SH-SY5Y (cell line): ENCODE results near the gene ELP5.
A peak's percentile ranks its signal among the peaks of the same experiment; 100 is the strongest.

Experiments
- GATA2 ChIP-seq: IDR thresholded peaks from 2 replicates; pipeline ENCODE4 v1.6.1; 2011; ENCODE audit warnings: mild to moderate bottlenecking, low read depth, low read length
- GATA3 ChIP-seq: IDR thresholded peaks from 2 replicates; pipeline ENCODE4 v1.6.1; 2011; ENCODE audit warnings: low read depth, mild to moderate bottlenecking, low read length, moderate library complexity

The ELP5 gene

DNA sequence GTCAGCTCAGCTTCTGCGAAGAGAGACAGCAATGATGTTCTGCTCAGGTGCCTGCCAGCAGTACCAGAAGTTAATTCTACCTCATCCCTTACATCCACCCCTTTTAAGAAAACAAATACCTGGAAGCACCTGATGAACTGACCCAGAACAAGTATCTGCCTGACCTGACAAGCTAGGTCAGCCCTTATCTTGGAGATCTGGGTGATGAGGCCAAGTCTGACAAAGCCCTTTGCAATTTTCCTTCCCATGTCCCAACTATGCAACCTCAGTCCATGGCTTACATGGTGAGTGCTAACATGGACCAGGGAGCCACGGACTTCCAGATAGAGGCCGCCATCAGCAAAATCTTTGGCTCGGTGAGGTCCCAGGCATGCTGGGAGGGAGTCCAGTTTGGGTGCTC, 28.6 kb upstream of the ELP5 start:
- no peak for TF ChIP-seq GATA3
- TF ChIP-seq GATA2, result peak; percentile 36; the same call in 1 of the 2 replicates

DNA sequence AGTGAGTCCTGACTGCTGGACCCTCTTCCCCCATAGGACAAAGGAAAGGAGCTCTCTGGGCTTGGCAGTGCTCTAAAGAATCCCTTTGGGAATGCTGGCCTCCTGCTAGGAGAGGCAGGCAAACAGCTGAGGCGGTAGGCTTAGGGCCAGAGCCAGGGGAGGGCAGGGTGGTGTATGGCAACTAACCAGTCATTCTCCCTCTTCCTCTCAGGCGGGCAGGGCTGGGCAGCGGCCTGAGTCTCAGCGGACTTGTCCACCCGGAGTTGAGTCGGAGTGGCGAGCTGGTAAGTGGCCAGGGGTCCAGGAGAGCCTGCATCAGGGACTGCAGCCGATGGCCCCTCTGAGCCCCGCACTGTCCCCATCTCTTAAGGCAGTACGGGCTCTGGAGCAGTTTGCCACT, 27.9 kb upstream of the ELP5 start:
- TF ChIP-seq GATA3 (no peak), GATA2 (no peak)

DNA sequence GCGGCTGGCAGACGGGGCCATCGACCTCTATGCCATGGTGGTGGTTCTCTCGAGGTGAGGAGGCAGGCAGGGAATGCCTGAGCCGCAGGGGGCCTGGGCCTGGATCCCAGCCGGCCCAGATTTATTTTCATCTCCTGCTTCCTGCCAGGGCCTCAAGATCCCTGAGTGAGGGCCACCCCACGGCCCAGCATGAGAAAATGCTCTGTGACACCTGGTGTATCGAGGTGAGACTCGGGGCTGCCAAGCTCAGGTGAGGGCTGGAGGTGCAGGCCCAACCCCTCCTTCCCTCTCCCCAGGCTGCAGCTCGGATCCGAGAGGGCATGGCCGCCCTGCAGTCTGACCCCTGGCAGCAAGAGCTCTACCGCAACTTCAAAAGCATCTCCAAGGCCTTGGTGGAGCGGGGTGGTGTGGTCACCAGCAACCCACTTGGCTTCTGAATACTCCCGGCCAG, 27.3 kb upstream of the ELP5 start:
- TF ChIP-seq GATA2 (no peak), GATA3 (no peak)

DNA sequence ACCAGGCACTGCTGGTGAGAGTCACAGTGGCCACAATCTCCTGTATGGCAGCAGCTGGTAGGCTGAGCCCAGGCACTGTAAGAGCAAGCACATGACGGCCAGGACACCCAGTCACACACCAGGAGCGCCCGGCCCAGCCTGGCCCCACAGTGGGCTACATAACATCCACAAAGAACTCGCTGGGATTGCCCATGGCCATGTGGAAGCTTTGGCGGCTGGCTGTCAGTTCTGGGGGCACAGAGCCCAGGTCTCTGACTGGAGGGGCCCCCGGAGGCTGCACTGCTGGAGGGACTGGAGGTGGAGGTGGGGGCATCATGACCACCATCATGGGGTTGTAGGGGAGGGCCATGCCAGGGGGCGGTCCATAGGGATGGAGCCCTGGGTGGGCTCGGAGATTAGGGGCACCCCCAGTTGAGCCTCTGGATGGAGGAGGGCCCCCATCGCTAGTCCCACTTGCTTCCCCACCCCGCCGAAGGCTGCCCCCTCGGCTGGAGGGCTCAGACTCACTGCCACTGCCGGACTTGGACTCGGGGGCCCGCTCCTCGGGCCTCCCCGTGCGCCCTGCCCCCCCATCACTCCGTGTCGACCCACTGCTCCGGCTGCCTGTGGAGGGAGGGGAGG, 26.2 kb upstream of the ELP5 start:
- no peak for TF ChIP-seq GATA2
- no peak for TF ChIP-seq GATA3

DNA sequence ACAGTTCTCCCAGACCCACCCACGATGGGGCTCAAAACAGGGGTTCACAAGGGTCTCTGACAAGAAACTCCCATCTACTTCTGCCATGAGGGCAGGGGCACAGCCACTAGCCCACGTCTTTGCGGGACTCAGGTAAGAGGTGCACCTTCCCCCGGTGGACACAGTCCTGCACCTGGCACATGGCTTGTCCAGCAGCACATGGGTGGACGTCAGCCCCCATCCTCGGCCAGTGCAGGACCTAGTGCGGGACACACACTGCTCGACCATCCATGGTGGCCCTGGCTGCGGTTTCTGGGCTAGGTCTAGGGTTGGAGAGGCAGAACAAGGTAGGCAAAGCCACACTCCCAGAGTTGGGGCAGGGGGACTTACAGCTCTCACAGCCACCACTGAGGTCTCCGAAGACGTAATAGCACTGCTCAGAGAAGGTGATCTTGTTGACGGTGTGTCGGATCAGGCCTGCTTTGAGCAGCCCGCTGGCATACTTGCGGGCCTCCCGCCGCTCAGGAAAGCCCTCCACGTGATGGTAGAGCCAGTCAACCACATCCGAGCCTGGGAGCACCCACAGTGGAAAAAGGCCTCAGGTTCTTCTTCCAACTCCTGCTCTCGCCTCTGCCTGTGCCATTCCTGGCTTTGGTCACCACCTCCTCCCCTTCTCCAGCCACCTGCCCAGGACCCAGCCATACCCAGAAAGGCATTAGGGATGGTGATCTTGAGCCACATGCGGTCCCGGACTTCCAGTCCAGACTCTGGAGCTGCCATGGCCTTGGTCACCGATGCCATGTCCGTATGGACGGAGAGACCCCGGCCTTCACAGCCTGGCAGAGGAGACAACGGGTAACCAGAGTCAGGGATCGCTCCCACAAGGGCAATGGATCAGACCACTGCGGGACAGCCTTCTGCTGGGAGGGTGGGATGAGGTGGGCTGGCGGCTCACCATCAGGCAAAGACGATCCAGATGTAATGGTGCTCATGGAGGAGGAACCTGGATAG, 25.0 kb upstream of the ELP5 start:
- TF ChIP-seq GATA2 (no peak), GATA3 (no peak)

DNA sequence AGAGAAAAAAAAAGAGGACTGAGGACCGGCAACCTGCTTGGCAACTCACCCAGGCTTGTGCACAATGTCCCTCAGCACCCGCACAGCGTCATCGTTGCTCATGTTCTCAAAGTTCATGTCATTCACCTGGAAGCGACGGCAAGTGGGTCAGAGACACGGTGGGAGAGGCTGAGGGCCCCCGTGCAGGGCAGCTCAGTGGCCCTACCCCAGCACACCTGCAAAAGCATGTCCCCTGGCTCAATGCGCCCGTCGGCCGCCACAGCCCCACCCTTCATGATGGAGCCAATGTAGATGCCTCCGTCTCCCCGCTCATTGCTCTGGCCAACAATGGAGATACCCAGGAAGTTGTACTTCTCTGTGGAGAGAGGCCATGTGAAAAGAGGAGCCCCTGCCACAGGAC, 23.1 kb upstream of the ELP5 start:
- TF ChIP-seq GATA3, result no peak
- TF ChIP-seq GATA2, result no peak

DNA sequence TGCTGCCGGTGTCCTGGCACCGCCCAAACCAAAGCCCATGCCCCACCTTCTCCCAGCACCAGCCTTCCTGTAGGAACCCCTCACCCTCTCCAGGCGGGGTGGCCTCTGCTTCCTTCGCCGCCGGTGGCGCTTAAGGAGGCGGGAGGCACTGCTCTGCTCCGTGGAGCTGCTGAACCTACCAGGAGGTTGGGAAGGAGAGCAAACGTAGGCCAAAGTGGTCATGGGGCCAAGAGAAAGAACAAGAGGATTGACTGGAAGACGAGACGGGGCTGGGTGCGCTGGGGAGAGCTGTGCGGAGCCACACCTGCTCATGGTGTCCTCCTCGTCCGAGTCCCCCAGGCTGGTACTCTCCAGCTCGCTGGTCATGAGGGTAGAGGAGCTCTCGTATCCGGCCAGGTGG, 22.5 kb upstream of the ELP5 start:
- no peak for TF ChIP-seq GATA2
- TF ChIP-seq GATA3, result no peak

DNA sequence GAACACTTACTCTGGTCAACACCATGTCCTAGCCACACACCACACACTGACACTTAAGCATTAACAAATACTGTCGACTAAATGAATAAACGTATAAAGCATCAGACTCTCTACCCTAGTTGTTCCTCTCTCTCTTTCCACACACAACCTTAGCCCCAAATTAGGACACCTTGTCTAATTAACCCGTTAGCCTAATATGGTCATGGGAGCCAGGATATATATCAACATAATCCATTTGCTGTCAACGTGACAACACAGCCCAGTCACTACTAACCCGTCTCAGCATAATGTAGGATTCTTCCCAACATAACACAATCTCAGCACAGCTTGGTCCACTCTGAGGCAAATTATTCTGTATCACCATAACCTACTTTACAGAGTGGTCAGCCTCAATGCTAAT, 19.9 kb upstream of the ELP5 start:
- no peak for TF ChIP-seq GATA3
- TF ChIP-seq GATA2, result no peak

DNA sequence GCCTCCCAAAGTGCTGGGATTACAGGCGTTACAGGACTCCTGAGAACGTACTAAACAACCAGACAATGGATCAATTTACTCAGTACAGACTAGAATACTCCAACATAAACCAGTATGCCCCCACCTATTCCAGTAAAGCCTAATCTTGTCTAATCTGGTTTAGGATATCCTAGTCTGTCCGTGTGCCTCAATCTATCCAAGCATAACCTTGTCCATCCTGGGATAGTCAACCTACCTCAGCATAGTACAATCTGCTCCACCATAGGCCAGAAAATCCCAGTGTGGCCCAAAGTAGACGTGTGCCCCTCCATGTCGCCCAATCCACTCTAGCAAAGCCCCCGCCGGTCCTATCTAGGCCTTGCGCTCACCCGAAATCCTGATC, 18.3 kb upstream of the ELP5 start:
- no peak for TF ChIP-seq GATA3

DNA sequence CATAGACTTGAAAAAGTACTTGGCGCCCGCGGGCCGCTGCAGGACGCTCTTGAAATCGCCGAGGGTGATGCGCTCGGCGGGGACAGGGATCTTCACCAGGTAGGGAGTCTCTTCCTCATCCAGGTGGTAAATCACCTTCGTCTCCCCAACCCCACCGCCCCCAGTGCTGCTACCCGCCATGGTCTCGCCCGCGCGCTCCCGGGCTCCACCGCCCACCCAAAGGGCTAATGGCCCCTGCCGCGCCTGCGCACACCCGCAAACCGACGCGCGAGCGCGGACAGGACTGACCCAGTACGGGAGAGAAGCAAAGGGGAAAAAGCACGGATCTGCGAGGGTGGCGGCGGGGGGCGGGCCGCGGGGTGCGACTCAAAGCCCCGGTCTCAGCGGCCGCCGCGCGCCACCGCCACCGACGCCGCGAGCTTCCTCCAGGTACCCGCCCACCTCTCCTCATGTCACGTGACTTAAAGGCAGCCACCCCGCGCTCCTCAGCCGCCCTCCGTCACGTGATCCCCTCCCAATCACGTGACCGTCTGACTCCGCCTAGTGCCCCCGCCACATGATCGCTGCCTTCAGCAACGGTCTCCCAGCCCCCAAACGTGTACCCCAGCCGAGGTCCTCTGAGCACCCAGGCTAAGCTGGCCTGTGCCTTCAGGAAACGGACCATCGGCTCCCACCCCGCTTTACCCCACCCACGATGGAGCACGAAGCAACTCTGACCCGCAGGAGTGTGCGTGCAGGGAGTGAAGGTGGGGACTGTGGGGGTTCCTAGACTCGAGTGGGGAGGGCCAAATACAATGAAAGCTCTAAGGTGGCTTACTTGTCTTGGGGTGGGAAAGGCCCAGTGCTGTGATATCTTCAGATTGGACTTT, 17.7 kb upstream of the ELP5 start, which contains the start of gene DVL2:
DVL2 (minus strand) TSS at position 435 of the 869 bp plus-strand sequence; CDS start at position 180, 255 bp downstream.
- TF ChIP-seq GATA2 (no peak), GATA3 (no peak)

DNA sequence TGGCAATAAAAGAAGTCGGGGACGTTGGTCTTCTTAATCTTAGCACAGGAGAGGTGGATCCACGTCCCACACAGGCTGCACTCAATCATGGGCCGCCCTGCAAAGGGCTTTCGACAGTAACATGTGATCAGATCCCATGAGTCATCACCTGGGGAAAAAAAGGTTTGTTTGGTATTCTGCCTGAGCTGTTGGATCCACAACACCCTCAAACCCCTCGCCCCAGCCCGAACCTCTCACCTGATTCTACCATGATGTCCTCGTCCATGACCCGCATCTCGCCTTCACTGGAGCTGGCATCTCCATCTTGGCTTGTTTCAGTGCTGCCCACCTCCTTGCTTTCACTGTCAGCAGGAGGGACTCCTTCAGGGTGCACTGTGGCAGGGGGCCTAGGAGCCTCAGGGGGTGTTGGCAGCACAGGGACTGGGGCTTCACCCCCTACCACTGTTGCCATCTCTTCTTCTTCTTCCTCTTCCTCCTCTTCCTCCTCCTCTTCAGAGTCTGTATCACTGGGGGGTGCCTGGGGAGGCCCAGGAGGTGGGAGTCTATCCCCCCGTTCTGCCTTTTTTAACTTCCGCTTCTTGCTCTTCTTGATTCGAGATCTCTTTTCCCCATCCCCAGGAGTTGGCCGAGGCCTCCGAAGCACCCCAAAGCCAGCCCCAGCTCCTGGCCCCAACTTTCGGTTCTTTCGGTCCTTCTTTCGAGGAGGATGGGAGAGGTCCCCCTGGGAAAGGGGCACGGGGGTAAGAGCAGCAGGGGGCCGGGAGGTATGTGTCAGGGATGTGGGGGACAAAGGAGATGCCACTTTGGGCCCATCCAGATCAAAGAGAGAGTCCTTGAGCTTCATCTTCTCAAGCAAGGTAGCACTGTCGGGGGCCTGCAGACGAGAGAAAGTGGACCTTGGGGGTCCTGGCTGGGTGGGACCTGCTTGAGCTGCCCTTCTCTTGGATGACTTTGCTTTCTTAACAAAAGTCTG, 16.0 kb upstream of the ELP5 start:
- no peak for TF ChIP-seq GATA3

DNA sequence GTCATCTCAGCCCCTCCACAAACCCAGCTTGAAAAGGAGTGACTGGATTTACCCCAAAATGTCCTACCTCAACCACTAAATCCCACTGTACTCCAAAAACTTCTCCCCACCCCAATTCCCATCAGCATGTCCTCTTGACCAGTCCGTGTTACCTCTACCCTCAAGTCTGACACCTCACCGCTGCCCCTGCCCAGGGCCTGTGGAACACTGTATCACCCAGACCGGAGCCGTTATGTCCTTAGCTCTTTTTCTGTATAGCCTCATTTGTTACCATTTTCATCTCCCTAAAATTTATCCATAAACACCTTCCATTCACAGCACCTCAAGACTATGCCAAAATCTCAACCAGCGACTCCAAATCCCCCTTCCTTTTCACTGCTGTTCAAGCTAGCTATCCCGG, 15.2 kb upstream of the ELP5 start:
- no peak for TF ChIP-seq GATA3
- TF ChIP-seq GATA2, result no peak

DNA sequence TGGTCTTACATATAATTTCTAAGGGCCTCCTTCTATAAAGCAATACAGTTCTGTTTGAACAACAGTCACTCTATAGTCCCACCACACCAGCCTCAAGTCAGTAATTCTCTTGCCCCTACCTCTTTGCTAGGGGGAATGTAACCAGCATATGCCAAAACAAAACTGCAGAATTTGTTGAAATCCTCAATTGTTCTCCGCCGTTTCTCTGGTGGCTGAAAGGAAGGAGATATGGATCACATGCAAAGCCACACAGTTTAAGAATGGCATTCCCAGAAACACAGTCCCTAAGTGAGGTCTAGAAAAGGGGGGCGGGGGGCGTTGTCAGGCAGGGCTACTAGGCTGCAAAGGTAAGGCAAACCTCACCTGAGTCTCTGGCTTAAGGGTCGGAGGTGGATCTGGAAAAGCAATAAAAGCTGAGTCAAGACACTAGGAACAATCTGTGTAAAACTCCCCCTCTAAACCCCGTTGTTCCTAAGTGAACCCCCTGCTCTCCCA, 14.7 kb upstream of the ELP5 start:
- TF ChIP-seq GATA3, result no peak
- TF ChIP-seq GATA2, result 0 out of 2 replicates have a peak, but pooled peaks have one; percentile 19
